Measurements from ENCODE around the gene ATIC.

DNA sequence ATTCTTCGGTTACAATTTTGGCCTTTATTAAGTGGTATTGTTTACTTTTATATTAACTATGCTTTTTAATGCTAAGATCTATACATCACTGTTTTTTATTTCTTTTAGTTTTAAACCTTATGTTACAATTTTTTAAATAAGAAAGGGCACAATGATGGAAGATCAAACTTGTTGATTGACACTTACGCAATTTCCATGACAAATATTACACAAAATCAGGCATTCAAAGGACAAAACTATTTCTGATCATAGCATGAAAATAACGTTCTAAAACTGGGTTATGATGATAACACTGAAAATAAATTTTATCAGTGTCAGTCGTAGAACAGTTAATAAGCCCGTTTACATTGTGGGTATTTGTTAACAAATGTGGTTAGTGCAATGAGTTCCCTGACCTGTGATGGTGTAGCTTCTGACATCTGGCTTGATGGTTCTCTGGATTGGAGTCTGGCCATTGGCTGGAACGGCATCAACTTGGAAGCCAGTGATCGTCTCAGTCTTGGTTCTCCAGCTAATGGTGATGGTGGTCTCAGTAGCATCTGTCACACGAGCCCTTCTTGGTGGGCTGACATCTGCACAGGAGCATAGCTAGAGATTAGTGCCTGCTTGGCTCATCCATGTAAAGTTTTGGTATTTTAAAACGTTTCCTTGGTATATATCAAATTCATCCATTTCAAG is 64.4 kb downstream of the ATIC start:
- TF ChIP-seq, protein P1, sequence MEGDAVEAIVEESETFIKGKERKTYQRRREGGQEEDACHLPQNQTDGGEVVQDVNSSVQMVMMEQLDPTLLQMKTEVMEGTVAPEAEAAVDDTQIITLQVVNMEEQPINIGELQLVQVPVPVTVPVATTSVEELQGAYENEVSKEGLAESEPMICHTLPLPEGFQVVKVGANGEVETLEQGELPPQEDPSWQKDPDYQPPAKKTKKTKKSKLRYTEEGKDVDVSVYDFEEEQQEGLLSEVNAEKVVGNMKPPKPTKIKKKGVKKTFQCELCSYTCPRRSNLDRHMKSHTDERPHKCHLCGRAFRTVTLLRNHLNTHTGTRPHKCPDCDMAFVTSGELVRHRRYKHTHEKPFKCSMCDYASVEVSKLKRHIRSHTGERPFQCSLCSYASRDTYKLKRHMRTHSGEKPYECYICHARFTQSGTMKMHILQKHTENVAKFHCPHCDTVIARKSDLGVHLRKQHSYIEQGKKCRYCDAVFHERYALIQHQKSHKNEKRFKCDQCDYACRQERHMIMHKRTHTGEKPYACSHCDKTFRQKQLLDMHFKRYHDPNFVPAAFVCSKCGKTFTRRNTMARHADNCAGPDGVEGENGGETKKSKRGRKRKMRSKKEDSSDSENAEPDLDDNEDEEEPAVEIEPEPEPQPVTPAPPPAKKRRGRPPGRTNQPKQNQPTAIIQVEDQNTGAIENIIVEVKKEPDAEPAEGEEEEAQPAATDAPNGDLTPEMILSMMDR (IDR thresholded peaks at IDR 0.05): no peak
- TF ChIP-seq POLR2A (IDR thresholded peaks at IDR 0.05): no peak

All from heart left ventricle (tissue), 13 donors.